Lower leg skin (tissue), 3 donors: ENCODE results near the gene CD33.

Source experiments
- CTCF ChIP-seq, 3 donors: fragments of 450-650 bp; IDR thresholded peaks; one replicate each; pipeline ENCODE4 v1.5.1; 2016; ENCODE audit warnings: antibody characterized with exemption in 3 of 3, mild to moderate bottlenecking in 3 of 3, moderate library complexity in 2 of 3
- POLR2A ChIP-seq, 2 donors: fragments of 450-650 bp; IDR thresholded peaks; one replicate each; pipeline ENCODE4 v1.6.1; 2016 to 2017; ENCODE audit warnings: antibody characterized with exemption in 2 of 2, mild to moderate bottlenecking in 1 of 2, moderate library complexity in 1 of 2

- TF ChIP-seq CTCF (IDR thresholded peaks at IDR 0.05) (no peak), POLR2A (IDR thresholded peaks at IDR 0.05) (no peak)
These were observed 678 bp upstream of the CD33 start for GRCh38 chr19:51224163-51224641.
